HepG2 (cell line): ENCODE results near the gene UNC79. TPM values are rescaled to one million over a fixed set of nuclear protein-coding genes. Genes with fewer than 3 reads are reported as not detected.

Source experiments
- ATAC-seq: fragments of 200-7000 bp; cut with Tn5 transposase; 3 replicates; pipeline ENCODE4 v1.9.1; 2020; ENCODE audit warnings: mild to moderate bottlenecking, moderate library complexity
- BruUV-seq: library from RNA; stranded (reverse); fragments of 400-500 nt; replicated peaks from 2 replicates; lab custom pipeline; 2021; lab: Mats Ljungman, UMichigan
- CTCF ChIA-PET: fragments of 300-600 bp; formaldehyde crosslinking; extraction: SDS; loops from one replicate; lab custom pipeline; 2021; ENCODE audit warnings: low total read pairs, inconsistent platforms, low intra/inter-chr PET ratio; lab: Yijun Ruan, JAX
- POLR2A ChIA-PET: fragments of 350-600 bp; sonication (Branson Sonifier 250); formaldehyde crosslinking; loops from one replicate; lab custom pipeline; 2020; ENCODE audit warnings: antibody characterized with exemption, inconsistent platforms; lab: Yijun Ruan, JAX
- DNase-seq: peaks from one replicate; pipeline ENCODE4 v3.0.0-alpha.2; 2015; ENCODE audit warnings: low spot score
- FAIRE-seq: peaks from 3 replicates; lab custom pipeline; 2011; peaks lifted over from hg19 to GRCh38; lab: Jason Lieb, UNC
- H2AFZ ChIP-seq: one replicate; pipeline ENCODE4 v1.6.1; 2011; ENCODE audit warnings: low read length, inconsistent platforms
- H3K27ac ChIP-seq: fragments of 300-600 bp; 3 replicates; pipeline ENCODE4 v1.8.0; 2011; ENCODE audit warnings: mixed run types, mild to moderate bottlenecking, mixed read lengths, low read length, inconsistent platforms; ENCODE audit not compliant: insufficient read depth; ENCODE audit errors: extremely low read length
- H3K27me3 ChIP-seq, 2 experiments: fragments of 200-600 bp in 1 of 2; 2 replicates in 1 of 2; 3 replicates in 1 of 2; pipeline versions ENCODE4 v1.6.0 to v1.8.0; 2011; ENCODE audit warnings: low read length in 2 of 2, mild to moderate bottlenecking in 2 of 2, moderate library complexity in 2 of 2, inconsistent platforms in 1 of 2; ENCODE audit not compliant: insufficient read depth in 2 of 2, control insufficient read depth in 1 of 2
- H3K36me3 ChIP-seq, 2 experiments: fragments of 200-600 bp in 1 of 2; replicated peaks in 1 of 2; 2 replicates in 1 of 2; 3 replicates in 1 of 2; pipeline versions ENCODE4 v1.5.1 to v1.8.0; 2011; ENCODE audit warnings: low read length in 2 of 2, inconsistent platforms in 1 of 2; ENCODE audit not compliant: insufficient read depth in 2 of 2, control insufficient read depth in 1 of 2
- H3K4me1 ChIP-seq: 2 replicates; pipeline ENCODE4 v1.5.1; 2012; ENCODE audit warnings: low read length, inconsistent platforms; ENCODE audit not compliant: insufficient read depth
- H3K4me2 ChIP-seq: 2 replicates; pipeline ENCODE4 v1.6.0; 2011; ENCODE audit warnings: low read depth, low read length, inconsistent platforms
- H3K4me3 ChIP-seq, 3 experiments: fragments of 200-600 bp in 1 of 3; sonication (generic), shearing (Covaris generic) in 1 of 3; replicated peaks in 1 of 3; 2 replicates each; pipeline ENCODE4 v1.5.1; 2011 to 2016; ENCODE audit warnings: low read length in 3 of 3, inconsistent platforms in 2 of 3, low read depth in 2 of 3, mild to moderate bottlenecking in 2 of 3, control low read depth in 1 of 3, mixed read lengths in 1 of 3; ENCODE audit not compliant: insufficient read depth in 1 of 3
- H3K79me2 ChIP-seq: one replicate; pipeline ENCODE4 v1.6.1; 2011; ENCODE audit warnings: low read length, inconsistent platforms; ENCODE audit not compliant: insufficient read depth
- H3K9ac ChIP-seq: 2 replicates; pipeline ENCODE4 v1.6.0; 2011; ENCODE audit warnings: mild to moderate bottlenecking, low read depth, low read length, inconsistent platforms; ENCODE audit not compliant: insufficient read depth
- H3K9me3 ChIP-seq: 2 replicates; pipeline ENCODE4 v1.5.1; 2012; ENCODE audit warnings: mild to moderate bottlenecking, low read length
- H4K20me1 ChIP-seq: 2 replicates; pipeline ENCODE4 v1.6.0; 2011; ENCODE audit warnings: inconsistent platforms, mild to moderate bottlenecking, low read length, moderate library complexity; ENCODE audit not compliant: insufficient read depth
- ATF3 ChIP-seq: sonication (generic); formaldehyde crosslinking; IDR thresholded peaks from 2 replicates; pipeline ENCODE4 v1.4.0; 2020; ENCODE audit warnings: missing genetic modification reagents
- POLR2AphosphoS2 ChIP-seq: IDR thresholded peaks from 2 replicates; pipeline ENCODE4 v1.6.1; 2011; ENCODE audit warnings: low read depth, low read length, improper control_type of control experiment
- TBX2 ChIP-seq: sonication (generic); formaldehyde crosslinking; IDR thresholded peaks from 2 replicates; pipeline ENCODE4 v1.5.0; 2020; ENCODE audit warnings: missing genetic modification reagents, mild to moderate bottlenecking, borderline replicate concordance
- TCF7 ChIP-seq: sonication (generic); IDR thresholded peaks from 2 replicates; pipeline ENCODE4 v1.6.1; 2016; ENCODE audit warnings: antibody characterized with exemption, low read depth
- TOPORS ChIP-seq: sonication (generic); formaldehyde crosslinking; IDR thresholded peaks from 2 replicates; pipeline ENCODE4 v1.8.0; 2023; ENCODE audit warnings: mild to moderate bottlenecking, missing genetic modification reagents
- ZNF180 ChIP-seq: sonication (generic); formaldehyde crosslinking; IDR thresholded peaks from 2 replicates; pipeline ENCODE4 v1.4.0; 2020; ENCODE audit warnings: low read depth, missing genetic modification reagents, borderline replicate concordance
- ZNF3 ChIP-seq: IDR thresholded peaks from 2 replicates; pipeline ENCODE4 v1.7.0; 2017; ENCODE audit warnings: inconsistent platforms
- ZNF432 ChIP-seq: sonication (generic); formaldehyde crosslinking; IDR thresholded peaks from 2 replicates; pipeline ENCODE4 v1.5.0; 2020; ENCODE audit warnings: missing genetic modification reagents, mild to moderate bottlenecking, borderline replicate concordance
- ZNF784 ChIP-seq: sonication (generic); formaldehyde crosslinking; IDR thresholded peaks from 2 replicates; pipeline ENCODE4 v1.5.1; 2020; ENCODE audit warnings: missing genetic modification reagents, mild to moderate bottlenecking, borderline replicate concordance
- ZSCAN20 ChIP-seq: sonication (generic); formaldehyde crosslinking; IDR thresholded peaks from 2 replicates; pipeline ENCODE4 v1.4.0; 2020; ENCODE audit warnings: missing genetic modification reagents, mild to moderate bottlenecking, borderline replicate concordance
- WGBS: methylation state at CpG from one replicate; pipeline ENCODE4 v1.1.6; 2017; ENCODE audit warnings: low lambda C conversion rate; 5-methylcytosine and 5-hydroxymethylcytosine counted together
- in situ Hi-C: cut with HindIII; loops from 2 replicates; pipeline ENCODE4 v1.10.0; 2017; ENCODE audit warnings: low pct_unique_long_range_greater_than_20kb; ENCODE audit not compliant: extremely low pct_ligation_motif_present
- intact Hi-C: fragments of 100-400 bp; cut with micrococcal nuclease; formaldehyde crosslinking; loops from one replicate; pipeline ENCODE4 v1.10.0; 2022; ENCODE audit not compliant: unreplicated experiment
- polyA plus RNA-seq, 8 experiments: library from polyadenylated mRNA; depleted of rRNA in 3 of 8; stranded (reverse) in 7 of 8; unstranded in 1 of 8; fragments of >200 nt; fragmentation: Illumina TruSeq in 4 of 8; extraction: Trizol in 4 of 8; gene quantifications; 2 replicates each; pipeline versions ENCODE4 v1.2.1 to v1.2.3, GENCODE V29; 2011 to 2016; ENCODE audit warnings: low read depth in 4 of 8, missing spikeins in 1 of 8, mixed read lengths in 1 of 8; ENCODE audit not compliant: insufficient read depth in 1 of 8
- total RNA-seq, 5 experiments: library from RNA; depleted of rRNA; stranded (reverse); fragments of >200 nt; fragmentation: Illumina TruSeq; extraction: Trizol; gene quantifications; 2 replicates each; pipeline ENCODE4 v1.2.3, GENCODE V29; 2016; ENCODE audit warnings: low read depth in 1 of 5
- TF ChIP-seq, protein P1 (sequence below): sonication (generic); formaldehyde crosslinking; IDR thresholded peaks from 2 replicates; pipeline ENCODE4 v1.8.0; 2022; ENCODE audit warnings: mild to moderate bottlenecking, missing genetic modification reagents, borderline replicate concordance

UNC79 gene
- total and polyA plus RNA-seq, 2 of the 13 experiments (the other 11 are each of a cell fraction or from before 2014, with no cell fraction given), result under 0.01 TPM; not detected in 1

- WGBS, result 84% methylated on average over 15 of the region's 15 CpGs
- no peaks in the 10 kb centered on the region for H3K36me3 ChIP-seq
- H4K20me1 ChIP-seq, result no peaks in the 10 kb centered on the region
- in situ Hi-C loops, result no loop called here
- BruUV-seq, result no TSS peak
- POLR2A ChIA-PET, result no interaction called here
- ATAC-seq (no peak), FAIRE-seq (no peak), DNase-seq (no peak)
- intact Hi-C loops, result no loop called here
- no peak overlapping the region for H2AFZ ChIP-seq
- no peaks in the 10 kb centered on the region for H3K79me2 ChIP-seq
- CTCF ChIA-PET, result no interaction called here
- no peak overlapping the region for H3K4me2 ChIP-seq
- H3K27me3 ChIP-seq, result no peaks in the 10 kb centered on the region; a peak in 1 of 5 replicates
- no peak overlapping the region for H3K4me3 ChIP-seq
- peaks cover 14% of the 10 kb centered on the region for H3K4me1 ChIP-seq
- H3K27ac ChIP-seq, result no peak overlapping the region
- H3K9ac ChIP-seq, result no peak overlapping the region
- TF ChIP-seq TCF7, result no peak
- no peak for TF ChIP-seq ZNF432
- no peak for TF ChIP-seq ZNF180 (CRISPR knock-in tag)
- TF ChIP-seq, protein P1, sequence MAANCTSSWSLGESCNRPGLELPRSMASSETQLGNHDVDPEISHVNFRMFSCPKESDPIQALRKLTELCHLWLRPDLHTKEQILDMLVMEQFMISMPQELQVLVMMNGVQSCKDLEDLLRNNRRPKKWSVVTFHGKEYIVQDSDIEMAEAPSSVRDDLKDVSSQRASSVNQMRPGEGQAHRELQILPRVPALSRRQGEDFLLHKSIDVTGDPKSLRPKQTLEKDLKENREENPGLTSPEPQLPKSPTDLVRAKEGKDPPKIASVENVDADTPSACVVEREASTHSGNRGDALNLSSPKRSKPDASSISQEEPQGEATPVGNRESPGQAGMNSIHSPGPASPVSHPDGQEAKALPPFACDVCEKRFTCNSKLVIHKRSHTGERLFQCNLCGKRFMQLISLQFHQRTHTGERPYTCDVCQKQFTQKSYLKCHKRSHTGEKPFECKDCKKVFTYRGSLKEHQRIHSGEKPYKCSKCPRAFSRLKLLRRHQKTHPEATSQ (CRISPR knock-in tag), result no peak
- TF ChIP-seq ZNF3 (CRISPR knock-in tag), result no peak
- no peak for TF ChIP-seq ZSCAN20
- TF ChIP-seq TBX2 (CRISPR knock-in tag), result no peak
- TF ChIP-seq POLR2AphosphoS2, result no peak
- no peak for TF ChIP-seq ZNF784 (CRISPR knock-in tag)
- TF ChIP-seq TOPORS (CRISPR knock-in tag), result no peak
- no peak for TF ChIP-seq ATF3 (CRISPR knock-in tag)
- H3K9me3 ChIP-seq, result no peaks in the 10 kb centered on the region
Observed at GRCh38 chr14:93747102-93747501, 316.4 kb downstream of the UNC79 start.
